Measurements from ENCODE around the gene CEMIP.

The CEMIP gene

GRCh38 chr15:80831606-80832224 lies 52.5 kb downstream of the CEMIP start:
- TF ChIP-seq EZH2phosphoT487 (conservative IDR thresholded peaks at IDR 0.05; ENCODE audit: low read length) = no peak
- H3K4me2 ChIP-seq (ENCODE audit: low read depth, low read length, poor library complexity, severe bottlenecking) = no peak overlapping the region
- H3K9me2 ChIP-seq (replicated peaks; ENCODE audit: insufficient read depth, low read length) = no peaks in the 10 kb centered on the region
- H3K27ac ChIP-seq (ENCODE audit: low read depth, low read length) = no peak overlapping the region
- no peak overlapping the region for H3K9ac ChIP-seq (ENCODE audit: low read length)
- no peaks in the 10 kb centered on the region for H3K79me2 ChIP-seq (ENCODE audit: insufficient read depth, low read length)
- no peaks in the 10 kb centered on the region for H3K9me3 ChIP-seq (ENCODE audit: insufficient read depth, low read length)
- no peaks in the 10 kb centered on the region for H3K36me3 ChIP-seq (ENCODE audit: low read length)
- no peaks in the 10 kb centered on the region for H3F3A ChIP-seq (ENCODE audit: insufficient read depth)
- H3K4me3 ChIP-seq (ENCODE audit: insufficient read depth, low read length, poor library complexity, severe bottlenecking) = no peak overlapping the region
- no peaks in the 10 kb centered on the region for H3K27me3 ChIP-seq (ENCODE audit: low read length)
- no peak overlapping the region for H2AFZ ChIP-seq (ENCODE audit: low read depth, low read length, severe bottlenecking)
- no peaks in the 10 kb centered on the region for H4K20me1 ChIP-seq (ENCODE audit: low read depth, low read length)

DNA sequence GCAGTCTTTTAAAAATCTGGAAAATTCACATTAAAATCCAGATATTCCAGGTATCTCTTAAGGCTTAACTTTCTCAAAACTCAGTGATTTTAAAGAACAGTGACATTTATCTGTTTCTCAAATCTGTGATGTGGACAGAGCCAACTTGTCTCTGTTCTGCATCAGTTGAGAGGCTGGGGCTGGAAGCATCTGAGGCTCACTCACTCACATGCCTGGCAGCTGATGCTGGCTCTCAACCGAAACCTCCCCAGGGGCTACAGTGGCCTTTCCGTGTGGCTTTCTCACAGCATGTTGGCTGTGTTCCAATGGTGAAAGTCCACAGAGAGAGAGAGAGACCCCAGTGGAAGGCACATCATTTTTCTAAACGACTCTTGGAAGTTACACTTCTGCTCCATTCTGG lies 53.5 kb downstream of the CEMIP start:
- no peak overlapping the region for H2AFZ ChIP-seq (ENCODE audit: low read depth, low read length, severe bottlenecking)
- H3K4me2 ChIP-seq (ENCODE audit: low read depth, low read length, poor library complexity, severe bottlenecking) = no peak overlapping the region
- H3K9me3 ChIP-seq (ENCODE audit: insufficient read depth, low read length) = no peaks in the 10 kb centered on the region
- TF ChIP-seq EZH2phosphoT487 (conservative IDR thresholded peaks at IDR 0.05; ENCODE audit: low read length) = no peak
- TF ChIP-seq, protein P1, sequence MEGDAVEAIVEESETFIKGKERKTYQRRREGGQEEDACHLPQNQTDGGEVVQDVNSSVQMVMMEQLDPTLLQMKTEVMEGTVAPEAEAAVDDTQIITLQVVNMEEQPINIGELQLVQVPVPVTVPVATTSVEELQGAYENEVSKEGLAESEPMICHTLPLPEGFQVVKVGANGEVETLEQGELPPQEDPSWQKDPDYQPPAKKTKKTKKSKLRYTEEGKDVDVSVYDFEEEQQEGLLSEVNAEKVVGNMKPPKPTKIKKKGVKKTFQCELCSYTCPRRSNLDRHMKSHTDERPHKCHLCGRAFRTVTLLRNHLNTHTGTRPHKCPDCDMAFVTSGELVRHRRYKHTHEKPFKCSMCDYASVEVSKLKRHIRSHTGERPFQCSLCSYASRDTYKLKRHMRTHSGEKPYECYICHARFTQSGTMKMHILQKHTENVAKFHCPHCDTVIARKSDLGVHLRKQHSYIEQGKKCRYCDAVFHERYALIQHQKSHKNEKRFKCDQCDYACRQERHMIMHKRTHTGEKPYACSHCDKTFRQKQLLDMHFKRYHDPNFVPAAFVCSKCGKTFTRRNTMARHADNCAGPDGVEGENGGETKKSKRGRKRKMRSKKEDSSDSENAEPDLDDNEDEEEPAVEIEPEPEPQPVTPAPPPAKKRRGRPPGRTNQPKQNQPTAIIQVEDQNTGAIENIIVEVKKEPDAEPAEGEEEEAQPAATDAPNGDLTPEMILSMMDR (IDR thresholded peaks at IDR 0.05; ENCODE audit: insufficient read depth, low read length, poor library complexity, severe bottlenecking) = no peak
- no peaks in the 10 kb centered on the region for H3K79me2 ChIP-seq (ENCODE audit: insufficient read depth, low read length)
- no peaks in the 10 kb centered on the region for H4K20me1 ChIP-seq (ENCODE audit: low read depth, low read length)
- no peaks in the 10 kb centered on the region for H3K27me3 ChIP-seq (ENCODE audit: low read length)
- no peak overlapping the region for H3K27ac ChIP-seq (ENCODE audit: low read depth, low read length)
- no peaks in the 10 kb centered on the region for H3K36me3 ChIP-seq (ENCODE audit: low read length)
- no peaks in the 10 kb centered on the region for H3K9me2 ChIP-seq (replicated peaks; ENCODE audit: insufficient read depth, low read length)
- H3F3A ChIP-seq (ENCODE audit: insufficient read depth) = no peaks in the 10 kb centered on the region
- H3K9ac ChIP-seq (ENCODE audit: low read length) = no peak overlapping the region
- no peak overlapping the region for H3K4me3 ChIP-seq (ENCODE audit: insufficient read depth, low read length, poor library complexity, severe bottlenecking)

GRCh38 chr15:80834402-80834801 lies 55.2 kb downstream of the CEMIP start:
- H3K4me3 ChIP-seq (ENCODE audit: insufficient read depth, low read length, poor library complexity, severe bottlenecking) = no peak overlapping the region
- no peaks in the 10 kb centered on the region for H3K9me2 ChIP-seq (replicated peaks; ENCODE audit: insufficient read depth, low read length)
- no peaks in the 10 kb centered on the region for H3K36me3 ChIP-seq (ENCODE audit: low read length)
- no peak overlapping the region for H3K9ac ChIP-seq (ENCODE audit: low read length)
- no peaks in the 10 kb centered on the region for H3K27me3 ChIP-seq (ENCODE audit: low read length)
- no peak overlapping the region for H2AFZ ChIP-seq (ENCODE audit: low read depth, low read length, severe bottlenecking)
- H4K20me1 ChIP-seq (ENCODE audit: low read depth, low read length) = no peaks in the 10 kb centered on the region
- TF ChIP-seq, protein P1 (IDR thresholded peaks at IDR 0.05; ENCODE audit: insufficient read depth, low read length, poor library complexity, severe bottlenecking) = no peak
- TF ChIP-seq EZH2phosphoT487 (conservative IDR thresholded peaks at IDR 0.05; ENCODE audit: low read length) = no peak
- H3F3A ChIP-seq (ENCODE audit: insufficient read depth) = no peaks in the 10 kb centered on the region
- no peaks in the 10 kb centered on the region for H3K79me2 ChIP-seq (ENCODE audit: insufficient read depth, low read length)
- no peak overlapping the region for H3K4me2 ChIP-seq (ENCODE audit: low read depth, low read length, poor library complexity, severe bottlenecking)
- H3K9me3 ChIP-seq (ENCODE audit: insufficient read depth, low read length) = no peaks in the 10 kb centered on the region
- H3K27ac ChIP-seq (ENCODE audit: low read depth, low read length) = no peak overlapping the region

- no peaks in the 10 kb centered on the region for H3K36me3 ChIP-seq (ENCODE audit: low read length)
- no peak overlapping the region for H3K4me2 ChIP-seq (ENCODE audit: low read depth, low read length, poor library complexity, severe bottlenecking)
- no peaks in the 10 kb centered on the region for H3K27me3 ChIP-seq (ENCODE audit: low read length)
- H3K9ac ChIP-seq (ENCODE audit: low read length) = no peak overlapping the region
- no peaks in the 10 kb centered on the region for H3K79me2 ChIP-seq (ENCODE audit: insufficient read depth, low read length)
- no peak overlapping the region for H2AFZ ChIP-seq (ENCODE audit: low read depth, low read length, severe bottlenecking)
- no peaks in the 10 kb centered on the region for H3K9me3 ChIP-seq (ENCODE audit: insufficient read depth, low read length)
- H3K9me2 ChIP-seq (replicated peaks; ENCODE audit: insufficient read depth, low read length) = no peaks in the 10 kb centered on the region
- H3K27ac ChIP-seq (ENCODE audit: low read depth, low read length) = no peak overlapping the region
- H4K20me1 ChIP-seq (ENCODE audit: low read depth, low read length) = no peaks in the 10 kb centered on the region
- no peak for TF ChIP-seq EZH2phosphoT487 (conservative IDR thresholded peaks at IDR 0.05; ENCODE audit: low read length)
- TF ChIP-seq, protein P1 (IDR thresholded peaks at IDR 0.05; ENCODE audit: insufficient read depth, low read length, poor library complexity, severe bottlenecking) = no peak
- no peaks in the 10 kb centered on the region for H3F3A ChIP-seq (ENCODE audit: insufficient read depth)
- H3K4me3 ChIP-seq (ENCODE audit: insufficient read depth, low read length, poor library complexity, severe bottlenecking) = no peak overlapping the region
These were observed 55.7 kb downstream of the CEMIP start for GRCh38 chr15:80834906-80835305.

All from SU-DHL-6 (cell line).